Lower lobe of right lung (tissue), 2 donors: Measurements from ENCODE around the gene MTFR1L. TPM values are rescaled to one million over a fixed set of nuclear protein-coding genes. Genes with fewer than 3 reads are reported as not detected.

Experiments used
- ATAC-seq, 2 donors: fragments of 200-7000 bp; cut with Tn5 transposase; one replicate each; pipeline ENCODE4 v1.9.1; 2020 to 2022; ENCODE audit warnings: mild to moderate bottlenecking in 2 of 2, moderate library complexity in 2 of 2
- DNase-seq: peaks from one replicate; pipeline ENCODE4 v3.0.0-alpha.2; 2020
- H3K27ac ChIP-seq: fragments of 200-600 bp; one replicate; pipeline ENCODE4 v1.8.0; 2022
- H3K27me3 ChIP-seq: fragments of 200-600 bp; one replicate; pipeline ENCODE4 v1.8.0; 2022; ENCODE audit warnings: low read depth
- H3K36me3 ChIP-seq: fragments of 200-600 bp; one replicate; pipeline ENCODE4 v1.8.0; 2022; ENCODE audit warnings: mild to moderate bottlenecking
- H3K4me1 ChIP-seq: fragments of 200-600 bp; one replicate; pipeline ENCODE4 v1.8.0; 2022
- H3K4me3 ChIP-seq: fragments of 200-600 bp; one replicate; pipeline ENCODE4 v1.8.0; 2022; ENCODE audit warnings: mild to moderate bottlenecking
- H3K9me3 ChIP-seq: fragments of 200-600 bp; one replicate; pipeline ENCODE4 v1.8.0; 2022
- intact Hi-C: fragments of 100-400 bp; cut with DNase I; formaldehyde crosslinking; loops from one replicate; pipeline ENCODE4 v1.11.0; 2022
- total RNA-seq: library from RNA; stranded (reverse); fragmentation: NEBNext Ultra II Directional; extraction: Animal tissue kit (Norgen Biotek cat#: 25700); gene quantifications from one replicate; pipeline ENCODE4 v1.2.1, GENCODE V29; 2021
- TF ChIP-seq, protein P1 (sequence below): fragments of 200-600 bp; IDR thresholded peaks from one replicate; pipeline ENCODE4 v1.8.0; 2022; ENCODE audit warnings: antibody characterized with exemption, mild to moderate bottlenecking
- donor health status: DM: no; HTN: yes; CAD: no; lungs with severe emphysema.

MTFR1L gene
- total RNA-seq, 1 donor from 2014 or later: 51.1 TPM

DNA sequence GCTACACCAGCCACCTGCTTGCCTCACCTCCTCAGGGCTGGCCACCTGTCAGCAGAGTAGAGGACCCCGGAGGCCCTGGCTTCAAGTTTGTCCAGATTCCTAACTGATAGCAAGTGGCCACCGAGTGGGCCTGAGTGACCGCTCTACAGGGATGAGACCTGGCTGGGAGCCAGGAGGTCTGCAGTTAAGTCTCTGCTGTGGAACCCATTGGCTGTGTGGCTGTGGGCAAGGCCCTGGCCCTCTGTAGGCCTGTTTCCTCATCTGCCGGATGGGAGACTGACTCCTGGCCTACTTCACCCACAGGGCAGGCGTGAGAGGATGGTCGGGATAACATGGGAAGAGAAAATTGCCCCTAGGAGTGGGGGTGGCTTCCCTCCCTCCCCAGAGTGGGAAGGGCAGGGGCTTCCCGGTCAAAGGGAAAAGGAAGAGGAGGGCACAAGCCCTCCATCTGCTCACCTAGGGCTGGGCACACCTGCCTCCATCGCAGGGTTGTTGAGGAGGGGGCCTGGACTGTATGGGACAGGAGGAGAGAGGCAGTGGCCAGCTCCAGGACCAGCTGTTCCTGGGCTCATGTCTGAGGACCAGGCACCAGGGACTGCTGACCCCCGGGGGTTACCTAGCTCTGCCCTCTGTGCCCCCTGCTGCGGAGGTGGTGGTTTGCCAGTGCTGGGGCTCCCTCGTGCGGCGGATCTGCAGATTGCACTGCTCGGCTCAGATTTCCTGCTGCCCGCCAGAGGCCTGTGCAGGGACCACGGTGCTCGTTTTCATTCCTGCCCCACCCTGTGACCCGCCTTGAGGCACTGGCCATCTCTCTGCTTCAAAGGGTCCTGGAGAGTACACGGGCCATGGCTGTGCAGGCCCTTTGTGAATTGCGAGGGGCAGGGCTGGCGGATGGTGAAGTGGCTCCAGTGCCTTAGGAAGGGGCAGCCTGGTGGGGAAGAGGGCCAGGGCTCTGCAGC is 9.1 kb upstream of the MTFR1L start:
- no peaks in the 10 kb centered on the region for H3K27me3 ChIP-seq
- H3K4me3 ChIP-seq: no peak overlapping the region
- DNase-seq: peak; percentile 84
- no peak overlapping the region for H3K27ac ChIP-seq
- peak; percentile 76 to 80 for ATAC-seq
- H3K4me1 ChIP-seq: peaks cover 50% of the 10 kb centered on the region
- H3K9me3 ChIP-seq: no peaks in the 10 kb centered on the region
- peaks cover 88% of the 10 kb centered on the region for H3K36me3 ChIP-seq
- TF ChIP-seq, protein P1, sequence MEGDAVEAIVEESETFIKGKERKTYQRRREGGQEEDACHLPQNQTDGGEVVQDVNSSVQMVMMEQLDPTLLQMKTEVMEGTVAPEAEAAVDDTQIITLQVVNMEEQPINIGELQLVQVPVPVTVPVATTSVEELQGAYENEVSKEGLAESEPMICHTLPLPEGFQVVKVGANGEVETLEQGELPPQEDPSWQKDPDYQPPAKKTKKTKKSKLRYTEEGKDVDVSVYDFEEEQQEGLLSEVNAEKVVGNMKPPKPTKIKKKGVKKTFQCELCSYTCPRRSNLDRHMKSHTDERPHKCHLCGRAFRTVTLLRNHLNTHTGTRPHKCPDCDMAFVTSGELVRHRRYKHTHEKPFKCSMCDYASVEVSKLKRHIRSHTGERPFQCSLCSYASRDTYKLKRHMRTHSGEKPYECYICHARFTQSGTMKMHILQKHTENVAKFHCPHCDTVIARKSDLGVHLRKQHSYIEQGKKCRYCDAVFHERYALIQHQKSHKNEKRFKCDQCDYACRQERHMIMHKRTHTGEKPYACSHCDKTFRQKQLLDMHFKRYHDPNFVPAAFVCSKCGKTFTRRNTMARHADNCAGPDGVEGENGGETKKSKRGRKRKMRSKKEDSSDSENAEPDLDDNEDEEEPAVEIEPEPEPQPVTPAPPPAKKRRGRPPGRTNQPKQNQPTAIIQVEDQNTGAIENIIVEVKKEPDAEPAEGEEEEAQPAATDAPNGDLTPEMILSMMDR: peak; percentile 94
- intact Hi-C loops: no loop called here

GRCh38 chr1:25811384-25812082 is 8.2 kb upstream of the MTFR1L start:
- ATAC-seq (no peak), DNase-seq (no peak)
- no peaks in the 10 kb centered on the region for H3K9me3 ChIP-seq
- TF ChIP-seq, protein P1: no peak
- H3K27me3 ChIP-seq: no peaks in the 10 kb centered on the region
- no peak overlapping the region for H3K27ac ChIP-seq
- H3K36me3 ChIP-seq: peaks cover 91% of the 10 kb centered on the region
- peaks cover 41% of the 10 kb centered on the region for H3K4me1 ChIP-seq
- intact Hi-C loops: no loop called here
- H3K4me3 ChIP-seq: no peak overlapping the region

- DNase-seq (no peak), ATAC-seq (no peak)
- Histone ChIP-seq H3K27me3 (no peaks in the 10 kb centered on the region), H3K4me3 (no peak overlapping the region), H3K27ac (no peak overlapping the region), H3K4me1 (peaks cover 28% of the 10 kb centered on the region), H3K36me3 (peaks cover 75% of the 10 kb centered on the region), H3K9me3 (no peaks in the 10 kb centered on the region)
- intact Hi-C loops: no loop called here
- TF ChIP-seq, protein P1: no peak
Observed at GRCh38 chr1:25813071-25813733, 6.6 kb upstream of the MTFR1L start.

DNA sequence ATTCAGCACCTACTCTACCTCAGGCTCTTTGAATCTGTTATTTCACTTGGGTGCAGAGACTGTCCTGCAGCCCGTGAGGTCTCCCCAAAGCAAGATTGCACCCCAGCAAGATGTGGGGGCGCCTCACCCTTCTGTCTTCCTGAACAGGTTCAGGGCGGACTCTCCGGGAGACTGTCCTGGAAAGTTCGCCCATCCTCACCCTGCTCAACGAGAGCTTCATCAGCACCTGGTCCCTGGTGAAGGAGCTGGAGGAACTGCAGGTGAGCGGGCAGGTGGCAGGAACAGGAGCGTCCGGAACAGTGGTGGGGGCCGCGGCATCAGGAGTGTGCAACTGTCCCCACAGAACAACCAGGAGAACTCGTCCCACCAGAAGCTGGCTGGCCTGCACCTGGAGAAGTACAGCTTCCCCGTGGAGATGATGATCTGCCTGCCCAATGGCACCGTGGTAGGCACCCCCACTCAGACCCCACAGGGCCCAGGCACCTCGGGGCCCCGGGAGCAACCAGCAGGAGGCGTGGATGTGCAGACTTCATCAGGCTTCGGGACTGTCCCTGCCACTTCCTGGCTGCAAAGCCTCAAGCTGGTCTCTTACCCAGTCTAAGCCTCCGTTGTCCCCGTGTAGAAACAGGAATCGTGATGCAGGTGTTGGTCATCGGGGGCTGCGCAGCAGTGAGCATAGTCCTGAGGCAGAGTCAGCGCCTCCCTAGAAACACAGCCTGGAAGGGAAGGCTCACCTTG is 5.9 kb upstream of the MTFR1L start:
- Histone ChIP-seq H3K27ac (no peak overlapping the region), H3K4me1 (peaks cover 28% of the 10 kb centered on the region), H3K4me3 (no peak overlapping the region), H3K36me3 (peaks cover 68% of the 10 kb centered on the region), H3K27me3 (no peaks in the 10 kb centered on the region), H3K9me3 (no peaks in the 10 kb centered on the region)
- ATAC-seq (no peak), DNase-seq (no peak)
- TF ChIP-seq, protein P1: no peak
- intact Hi-C loops: no loop called here
